ENCODE measurements around the gene TMEM232. TPM values are rescaled to one million over a fixed set of nuclear protein-coding genes. Genes with fewer than 3 reads are reported as not detected.
"Not testable (repeated sequence)": the region's sequence is repeated elsewhere in the genome, so short reads cannot be mapped to it uniquely, and the experiment has no call there.

Gene TMEM232
- total and polyA plus RNA-seq, 2 experiments from 2014 or later = 0.78 to 6.2 TPM

GRCh38 chr5:110687485-110687884 is 39.0 kb downstream of the TMEM232 start:
- no peaks in the 10 kb centered on the region for H4K20me1 ChIP-seq (ENCODE audit: insufficient read depth)
- no peaks in the 10 kb centered on the region for H3K79me2 ChIP-seq (ENCODE audit: insufficient read depth)
- no peaks in the 10 kb centered on the region for H3K27me3 ChIP-seq (replicated peaks; ENCODE audit: insufficient read depth)
- WGBS, 2 experiments (ENCODE audit: low coverage in 1 of 2, low lambda C conversion rate in 2 of 2, missing lambda C conversion rate in 2 of 2) = 15 to 27% methylated on average over 1 of the region's 1 CpG
- DNase-seq = no peak
- H3K9me3 ChIP-seq (ENCODE audit: low read depth) = no peaks in the 10 kb centered on the region
- no peaks in the 10 kb centered on the region for H3K9me2 ChIP-seq (ENCODE audit: insufficient read depth)
- H3K27ac ChIP-seq = no peak overlapping the region
- TF ChIP-seq EZH2phosphoT487 (IDR thresholded peaks at IDR 0.05; ENCODE audit: insufficient read depth, low read depth) = no peak
- no peaks in the 10 kb centered on the region for H3K36me3 ChIP-seq (ENCODE audit: low read depth)
- H3K9ac ChIP-seq = no peak overlapping the region
- H3K4me2 ChIP-seq (ENCODE audit: unreplicated experiment) = no peak overlapping the region
- H2AFZ ChIP-seq = no peak overlapping the region
- no peaks in the 10 kb centered on the region for H3F3A ChIP-seq (ENCODE audit: insufficient read depth)
- H3K4me1 ChIP-seq (ENCODE audit: insufficient read depth) = no peaks in the 10 kb centered on the region
- in situ Hi-C loops (cut with MboI) = no loop called here
- H3K4me3 ChIP-seq = no peak overlapping the region

GRCh38 chr5:110686270-110686669 is 40.2 kb downstream of the TMEM232 start:
- Histone ChIP-seq H3K4me2 (ENCODE audit: unreplicated experiment) (no peak overlapping the region), H3K4me1 (ENCODE audit: insufficient read depth) (no peaks in the 10 kb centered on the region), H3F3A (ENCODE audit: insufficient read depth) (no peaks in the 10 kb centered on the region), H3K4me3 (no peak overlapping the region), H4K20me1 (ENCODE audit: insufficient read depth) (no peaks in the 10 kb centered on the region), H3K27ac (no peak overlapping the region), H3K9me3 (ENCODE audit: low read depth) (no peaks in the 10 kb centered on the region), H3K79me2 (ENCODE audit: insufficient read depth) (no peaks in the 10 kb centered on the region), H3K9me2 (ENCODE audit: insufficient read depth) (no peaks in the 10 kb centered on the region), H3K9ac (no peak overlapping the region), H3K36me3 (ENCODE audit: low read depth) (no peaks in the 10 kb centered on the region), H2AFZ (no peak overlapping the region), H3K27me3 (replicated peaks; ENCODE audit: insufficient read depth) (no peaks in the 10 kb centered on the region)
- TF ChIP-seq EZH2 (IDR thresholded peaks at IDR 0.05; ENCODE audit: insufficient read depth, poor library complexity, severe bottlenecking) (no peak), EZH2phosphoT487 (IDR thresholded peaks at IDR 0.05; ENCODE audit: insufficient read depth, low read depth) (no peak)
- 67 to 83% methylated on average over 2 of the region's 2 CpGs for WGBS, 2 experiments (ENCODE audit: low coverage in 1 of 2, low lambda C conversion rate in 2 of 2, missing lambda C conversion rate in 2 of 2)
- in situ Hi-C loops (cut with MboI) = no loop called here
- no peak for DNase-seq

GRCh38 chr5:110681953-110682352 is 44.5 kb downstream of the TMEM232 start:
- in situ Hi-C loops (cut with MboI) = no loop called here

GRCh38 chr5:110681109-110681508 is 45.4 kb downstream of the TMEM232 start:
- TF ChIP-seq EZH2phosphoT487 (IDR thresholded peaks at IDR 0.05; ENCODE audit: insufficient read depth, low read depth) (no peak), EZH2 (IDR thresholded peaks at IDR 0.05; ENCODE audit: insufficient read depth, poor library complexity, severe bottlenecking) (no peak)
- Histone ChIP-seq H3K36me3 (ENCODE audit: low read depth) (no peaks in the 10 kb centered on the region), H3K27me3 (replicated peaks; ENCODE audit: insufficient read depth) (no peaks in the 10 kb centered on the region), H3K4me1 (ENCODE audit: insufficient read depth) (no peaks in the 10 kb centered on the region), H3K9me3 (ENCODE audit: low read depth) (no peaks in the 10 kb centered on the region), H3K4me2 (ENCODE audit: unreplicated experiment) (no peak overlapping the region), H3K9me2 (ENCODE audit: insufficient read depth) (no peaks in the 10 kb centered on the region), H3K27ac (no peak overlapping the region), H3F3A (ENCODE audit: insufficient read depth) (no peaks in the 10 kb centered on the region), H3K4me3 (no peak overlapping the region), H3K79me2 (ENCODE audit: insufficient read depth) (no peaks in the 10 kb centered on the region), H4K20me1 (ENCODE audit: insufficient read depth) (no peaks in the 10 kb centered on the region), H3K9ac (no peak overlapping the region), H2AFZ (no peak overlapping the region)
- 33 to 46% methylated on average over 3 of the region's 3 CpGs for WGBS, 2 experiments (ENCODE audit: low coverage in 1 of 2, low lambda C conversion rate in 2 of 2, missing lambda C conversion rate in 2 of 2)
- in situ Hi-C loops (cut with MboI) = no loop called here
- DNase-seq = no peak

More at GRCh38 chr5:110681953-110682352, 44.5 kb downstream of the TMEM232 start:
- Histone ChIP-seq H3K9ac (no peak overlapping the region), H2AFZ (no peak overlapping the region), H3K9me2 (ENCODE audit: insufficient read depth) (no peaks in the 10 kb centered on the region), H3K27ac (no peak overlapping the region), H3K4me1 (ENCODE audit: insufficient read depth) (no peaks in the 10 kb centered on the region), H3K9me3 (ENCODE audit: low read depth) (no peaks in the 10 kb centered on the region), H3K79me2 (ENCODE audit: insufficient read depth) (no peaks in the 10 kb centered on the region), H3K36me3 (ENCODE audit: low read depth) (no peaks in the 10 kb centered on the region), H3K4me3 (no peak overlapping the region), H3F3A (ENCODE audit: insufficient read depth) (no peaks in the 10 kb centered on the region), H3K4me2 (ENCODE audit: unreplicated experiment) (no peak overlapping the region), H3K27me3 (replicated peaks; ENCODE audit: insufficient read depth) (no peaks in the 10 kb centered on the region), H4K20me1 (ENCODE audit: insufficient read depth) (no peaks in the 10 kb centered on the region)
- TF ChIP-seq EZH2phosphoT487 (IDR thresholded peaks at IDR 0.05; ENCODE audit: insufficient read depth, low read depth) = no peak
- TF ChIP-seq EZH2 (IDR thresholded peaks at IDR 0.05; ENCODE audit: insufficient read depth, poor library complexity, severe bottlenecking) = no peak
- DNase-seq = no peak

GRCh38 chr5:110676554-110676953 is 49.9 kb downstream of the TMEM232 start:
- H3K9ac ChIP-seq; DNase-seq; H3K4me2 ChIP-seq (ENCODE audit: unreplicated experiment); H4K20me1 ChIP-seq (ENCODE audit: insufficient read depth); H3K79me2 ChIP-seq (ENCODE audit: insufficient read depth); H3K4me1 ChIP-seq (ENCODE audit: insufficient read depth); H3K4me3 ChIP-seq; H3K9me2 ChIP-seq (ENCODE audit: insufficient read depth); H3K36me3 ChIP-seq (ENCODE audit: low read depth); H3K27ac ChIP-seq; H3K9me3 ChIP-seq (ENCODE audit: low read depth); H3K27me3 ChIP-seq (replicated peaks; ENCODE audit: insufficient read depth); H3F3A ChIP-seq (ENCODE audit: insufficient read depth); in situ Hi-C loops (cut with MboI); H2AFZ ChIP-seq: not testable (repeated sequence)
- WGBS, 2 experiments (ENCODE audit: low coverage in 1 of 2, low lambda C conversion rate in 2 of 2, missing lambda C conversion rate in 2 of 2) = 76 to 78% methylated on average over 9 of the region's 9 CpGs

Data from GM23248 (cell line).